Measurements from ENCODE around the gene TNKS1BP1. TPM values are rescaled to one million over a fixed set of nuclear protein-coding genes. Genes with fewer than 3 reads are reported as not detected.

TNKS1BP1 gene
- total and polyA plus RNA-seq, 2 of the 8 experiments (the other 6 are each of a cell fraction or from before 2014, with no cell fraction given): 50.0 to 122 TPM

- no peaks in the 10 kb centered on the region for H3K9me3 ChIP-seq (ENCODE audit: insufficient read depth in 2 of 2, low read depth in 1 of 2, low read length in 1 of 2)
- H3K56ac ChIP-seq (replicated peaks; ENCODE audit: insufficient read length, low read depth, low read length): no peak overlapping the region
- no peak overlapping the region for H2BK5ac ChIP-seq (ENCODE audit: low read depth, low read length)
- no peak overlapping the region for H3K4ac ChIP-seq (replicated peaks; ENCODE audit: insufficient read length, low read depth, low read length)
- H2AFZ ChIP-seq (ENCODE audit: low read length): no peak overlapping the region
- H2BK15ac ChIP-seq (ENCODE audit: low read length): no peak overlapping the region
- peaks cover 26% of the 10 kb centered on the region for H3K79me1 ChIP-seq (ENCODE audit: low read depth, low read length)
- H2BK120ac ChIP-seq (replicated peaks; ENCODE audit: low read depth, low read length): no peak overlapping the region
- H3K36me3 ChIP-seq (ENCODE audit: control insufficient read depth in 2 of 4, insufficient read depth in 4 of 4, low read length in 3 of 4): peaks cover 9 to 68% (median 38%) of the 10 kb centered on the region in 4 experiments
- 0 out of 2 replicates have a peak overlapping the region, but pooled peaks have one; percentile 45 for H2BK12ac ChIP-seq (ENCODE audit: low read depth, low read length)
- DNase-seq (ENCODE audit: low read depth in 1 of 2, low spot score in 2 of 2) (no peak), FAIRE-seq (no peak)
- peaks cover 10 to 30% (median 23%) of the 10 kb centered on the region in 4 experiments for H3K4me1 ChIP-seq (replicated peaks in 1 of 4; ENCODE audit: control insufficient read depth in 3 of 4, insufficient read depth in 4 of 4, low read length in 3 of 4)
- 87% methylated on average over 6 of the region's 6 CpGs; no CpG with 5 or more reads in 1 of the 2 experiments for WGBS, 2 experiments (ENCODE audit: extremely low coverage in 1 of 2, insufficient coverage in 1 of 2, insufficient read length in 1 of 2, insufficient replicate concordance in 2 of 2, low coverage in 1 of 2, low lambda C conversion rate in 2 of 2, missing lambda C conversion rate in 1 of 2)
- H4K5ac ChIP-seq (ENCODE audit: insufficient read length, low read depth, low read length): no peak overlapping the region
- no peak overlapping the region for H4K91ac ChIP-seq (replicated peaks; ENCODE audit: insufficient read length, low read length)
- H3K4me3 ChIP-seq (ENCODE audit: extremely low read depth in 1 of 4, insufficient read depth in 2 of 4, low read depth in 3 of 4, low read length in 4 of 4): no peak overlapping the region
- H3K27me3 ChIP-seq (replicated peaks in 1 of 4; ENCODE audit: control insufficient read depth in 3 of 4, extremely low read depth in 1 of 4, insufficient read depth in 3 of 4, low read length in 3 of 4): no peaks in the 10 kb centered on the region
- H3K27ac ChIP-seq (ENCODE audit: low read depth, low read length): no peak overlapping the region
- ChIA-PET POLR2A (ENCODE audit: partially characterized antibody) (interaction anchor here (2.3 to 45.7 kb wide), 4 partner anchors 2 to 32 kb away, joined by 6 to 1279 read pairs (median 644); partner anchors contain the start of genes P2RX3, SSRP1 and TNKS1BP1), CTCF (ENCODE audit: partially characterized antibody) (interaction anchor here (1.0 to 3.0 kb wide), 2 partner anchors 12 to 182 kb away, joined by 3 to 15 read pairs; no protein-coding TSS in a partner anchor)
- H3K18ac ChIP-seq (ENCODE audit: extremely low read depth, low read length): no peak overlapping the region
- H2AK5ac ChIP-seq (ENCODE audit: low read depth, low read length): no peak overlapping the region
- no peak overlapping the region for H3K23ac ChIP-seq (ENCODE audit: insufficient read length)
- peaks cover 0 to 54% of the 10 kb centered on the region in 2 experiments; a peak in 2 of 4 replicates for H3K79me2 ChIP-seq (ENCODE audit: control insufficient read depth in 1 of 2, insufficient read depth in 2 of 2, low read length in 2 of 2)
- 0 out of 2 replicates have a peak overlapping the region, but pooled peaks have one; percentile 31 for H4K8ac ChIP-seq (ENCODE audit: extremely low read depth, insufficient read depth, low read length)
- peak overlapping the region in 1 of 2 experiments; percentile 88; a peak in 1 of 4 replicates for H3K4me2 ChIP-seq (ENCODE audit: insufficient read depth in 1 of 2, low read depth in 2 of 2, low read length in 2 of 2)
- H4K20me1 ChIP-seq (replicated peaks in 1 of 2; ENCODE audit: control insufficient read depth in 1 of 2, insufficient read depth in 2 of 2, low read length in 2 of 2): peaks cover 3 to 14% of the 10 kb centered on the region in 2 experiments
- peaks cover 4% of the 10 kb centered on the region; the same call in 1 of the 2 replicates for H3K23me2 ChIP-seq (ENCODE audit: low read depth, low read length)
- no peak overlapping the region for H3K9ac ChIP-seq (replicated peaks in 1 of 4; ENCODE audit: extremely low read depth in 1 of 4, low read depth in 3 of 4, low read length in 3 of 4)
- no peak overlapping the region for H2BK20ac ChIP-seq (ENCODE audit: low read length)
- H3K14ac ChIP-seq (ENCODE audit: insufficient read length): no peak overlapping the region
- TF ChIP-seq SRF (IDR thresholded peaks at IDR 0.05; ENCODE audit: low read depth, low read length) (no peak), RFX5 (IDR thresholded peaks at IDR 0.05; ENCODE audit: borderline replicate concordance, low read depth, low read length) (no peak), GTF2F1 (IDR thresholded peaks at IDR 0.05; ENCODE audit: borderline replicate concordance, low read depth, low read length) (no peak), ATF2 (IDR thresholded peaks at IDR 0.05; ENCODE audit: low read length) (no peak), SP2 (IDR thresholded peaks at IDR 0.05; ENCODE audit: low read length) (no peak), SAP30 (IDR thresholded peaks at IDR 0.05; ENCODE audit: insufficient read depth, insufficient replicate concordance, low read length) (no peak)
Observed at GRCh38 chr11:57310091-57310490, 14.7 kb downstream of the TNKS1BP1 start.
